Stomach (tissue), 9 donors: Measurements from ENCODE around the gene FCAMR. TPM values are rescaled to one million over a fixed set of nuclear protein-coding genes. Genes with fewer than 3 reads are reported as not detected.

Experiments
- DNase-seq, 2 donors: peaks; one replicate each; pipeline versions ENCODE4 v3.0.0 to v3.0.0-alpha.2; 2013 to 2019
- H3K27ac ChIP-seq, 5 donors: fragments of 200-600 bp in 4 of 5; sonication (generic) in 4 of 5; one replicate each; pipeline ENCODE4 v1.5.1; 2013 to 2019; ENCODE audit warnings: mild to moderate bottlenecking in 1 of 5, moderate library complexity in 1 of 5
- H3K27me3 ChIP-seq, 3 donors: fragments of 200-600 bp; sonication (generic); one replicate each; pipeline ENCODE4 v1.5.1; 2017 to 2019; ENCODE audit warnings: mixed run types in 1 of 3
- H3K36me3 ChIP-seq, 4 donors: fragments of 200-600 bp; sonication (generic); 1 replicate in 3 of 4; 2 replicates in 1 of 4; pipeline ENCODE4 v1.5.1; 2016 to 2019
- H3K4me1 ChIP-seq, 4 donors: fragments of 200-600 bp; sonication (generic); one replicate each; pipeline ENCODE4 v1.5.1; 2016 to 2019
- H3K4me3 ChIP-seq, 4 donors: fragments of 200-600 bp; sonication (generic) in 3 of 4; one replicate each; pipeline ENCODE4 v1.5.1; 2016 to 2019; ENCODE audit warnings: mild to moderate bottlenecking in 1 of 4
- H3K9me3 ChIP-seq, 4 donors: fragments of 200-600 bp; sonication (generic); one replicate each; pipeline ENCODE4 v1.5.1; 2016 to 2019
- CTCF ChIP-seq, 7 experiments: fragments of 450-650 bp in 4 of 7; fragments of 200-600 bp in 3 of 7; sonication (generic) in 3 of 7; IDR thresholded peaks; one replicate each; pipeline ENCODE4 v1.5.1; 2016 to 2019; ENCODE audit warnings: antibody characterized with exemption in 7 of 7, control low read depth in 2 of 7, mild to moderate bottlenecking in 1 of 7
- EP300 ChIP-seq: sonication (generic); formaldehyde crosslinking; IDR thresholded peaks from one replicate; pipeline ENCODE4 v1.6.1; 2017; ENCODE audit warnings: antibody characterized with exemption
- POLR2A ChIP-seq, 4 donors: fragments of 450-650 bp; IDR thresholded peaks; one replicate each; pipeline ENCODE4 v1.6.1; 2016; ENCODE audit warnings: antibody characterized with exemption in 4 of 4, control low read depth in 2 of 4, mild to moderate bottlenecking in 1 of 4, moderate library complexity in 1 of 4
- POLR2AphosphoS5 ChIP-seq, 3 donors: sonication (generic); formaldehyde crosslinking; IDR thresholded peaks; one replicate each; pipeline ENCODE4 v1.6.1; 2016; ENCODE audit warnings: antibody characterized with exemption in 3 of 3
- WGBS, 5 donors: extraction: QIAGEN DNeasy Blood & Tissue Kit in 3 of 5; methylation state at CpG; one replicate each; pipeline versions ENCODE4 v1.1.5 to v1.1.7; 2013 to 2018; 5-methylcytosine and 5-hydroxymethylcytosine counted together
- intact Hi-C: fragments of 100-400 bp; cut with DNase I; formaldehyde crosslinking; loops from one replicate; pipeline ENCODE4 v1.15.1; 2023; ENCODE audit warnings: low total_unique reads
- polyA plus RNA-seq, 3 donors: library from polyadenylated mRNA; stranded (reverse); fragments of 200-250 nt; gene quantifications; one replicate each; pipeline ENCODE4 v1.2.3, GENCODE V29; 2013
- total RNA-seq, 5 donors: library from RNA; depleted of rRNA; stranded (reverse); fragments of >200 nt; gene quantifications; one replicate each; pipeline versions ENCODE4 v1.1.0 to v1.2.3, GENCODE V29; 2014 to 2016
- donor health status: healthy with polysubstance abuse.
- donor health status: Bipolar disorder and iron deficiency.
- donor health status: healthy.

FCAMR gene
- total and polyA plus RNA-seq, 8 donors = 0.30 to 0.58 (median 0.37) TPM; not detected in 5

DNA sequence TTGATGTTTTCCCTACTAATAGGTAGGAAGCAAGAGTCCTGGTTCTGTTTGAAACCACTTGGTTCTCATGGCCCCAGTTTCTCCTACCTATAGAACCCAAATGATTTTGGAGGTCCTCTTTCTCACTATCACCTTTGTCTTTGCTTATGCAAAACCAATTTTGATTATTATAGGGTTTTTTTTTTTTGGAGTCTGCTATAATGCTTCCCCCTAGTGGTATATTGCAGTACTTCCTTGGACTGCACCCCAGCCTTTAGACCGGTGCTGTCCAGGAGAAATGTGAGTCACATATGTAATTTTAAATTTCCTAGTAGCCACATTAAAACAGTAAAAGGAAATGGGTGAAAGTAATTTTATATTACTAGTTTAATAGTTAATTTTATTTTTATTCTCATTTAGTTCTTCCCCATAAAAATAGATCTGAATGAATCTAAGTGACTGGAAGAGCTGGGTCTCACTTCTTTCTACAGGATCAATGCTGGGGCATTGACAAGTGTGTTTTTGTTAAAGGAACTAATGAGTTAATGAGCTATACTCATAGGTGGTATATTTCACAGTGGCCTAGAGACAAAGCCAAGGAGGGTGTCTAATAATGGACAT, 59.1 kb downstream of the FCAMR start:
- no peaks in the 10 kb centered on the region for H3K36me3 ChIP-seq
- WGBS, 5 donors = 0 to 3% (median 0%) methylated on average over 1 of the region's 1 CpG
- no peak for TF ChIP-seq EP300
- TF ChIP-seq POLR2AphosphoS5 (IDR thresholded peaks at IDR 0.05) = peak in 1 of 3 donors; percentile 28
- peak in 5 of 7 experiments; percentile 82 to 93 (median 91) for TF ChIP-seq CTCF (IDR thresholded peaks at IDR 0.05)
- H3K4me3 ChIP-seq = no peak overlapping the region
- intact Hi-C loops = loop anchor here (10.0 kb wide), 1 partner anchor 276 kb away; the partner anchor contains the start of gene DYRK3
- peaks cover 14 to 37% (median 22%) of the 10 kb centered on the region in 4 donors for H3K4me1 ChIP-seq
- no peak overlapping the region for H3K27ac ChIP-seq
- peaks cover 0 to 39% (median 10%) of the 10 kb centered on the region in 3 donors for H3K27me3 ChIP-seq
- DNase-seq = peak in 1 of 2 donors; percentile 82
- H3K9me3 ChIP-seq = no peaks in the 10 kb centered on the region

- H3K36me3 ChIP-seq = no peaks in the 10 kb centered on the region
- 23 to 48% (median 25%) methylated on average over 9 to 14 of the region's 14 CpGs for WGBS, 5 donors
- no peak for TF ChIP-seq CTCF (IDR thresholded peaks at IDR 0.05)
- no peak for TF ChIP-seq POLR2A (IDR thresholded peaks at IDR 0.05)
- TF ChIP-seq EP300 = no peak
- no peak for TF ChIP-seq POLR2AphosphoS5 (IDR thresholded peaks at IDR 0.05)
- no peaks in the 10 kb centered on the region for H3K9me3 ChIP-seq
- peak overlapping the region; percentile 46 to 63 (median 52) for H3K4me3 ChIP-seq
- no peak for DNase-seq
- peaks cover 0 to 39% (median 10%) of the 10 kb centered on the region in 3 donors for H3K27me3 ChIP-seq
- H3K4me1 ChIP-seq = peaks cover 14 to 37% (median 22%) of the 10 kb centered on the region in 4 donors
- intact Hi-C loops = loop anchor here (10.0 kb wide), 2 partner anchors 175 to 275 kb away; partner anchors contain the start of gene DYRK3
- peak overlapping the region; percentile 69 to 86 (median 72) for H3K27ac ChIP-seq
These were observed 60.4 kb downstream of the FCAMR start for GRCh38 chr1:206909883-206910318.

DNA sequence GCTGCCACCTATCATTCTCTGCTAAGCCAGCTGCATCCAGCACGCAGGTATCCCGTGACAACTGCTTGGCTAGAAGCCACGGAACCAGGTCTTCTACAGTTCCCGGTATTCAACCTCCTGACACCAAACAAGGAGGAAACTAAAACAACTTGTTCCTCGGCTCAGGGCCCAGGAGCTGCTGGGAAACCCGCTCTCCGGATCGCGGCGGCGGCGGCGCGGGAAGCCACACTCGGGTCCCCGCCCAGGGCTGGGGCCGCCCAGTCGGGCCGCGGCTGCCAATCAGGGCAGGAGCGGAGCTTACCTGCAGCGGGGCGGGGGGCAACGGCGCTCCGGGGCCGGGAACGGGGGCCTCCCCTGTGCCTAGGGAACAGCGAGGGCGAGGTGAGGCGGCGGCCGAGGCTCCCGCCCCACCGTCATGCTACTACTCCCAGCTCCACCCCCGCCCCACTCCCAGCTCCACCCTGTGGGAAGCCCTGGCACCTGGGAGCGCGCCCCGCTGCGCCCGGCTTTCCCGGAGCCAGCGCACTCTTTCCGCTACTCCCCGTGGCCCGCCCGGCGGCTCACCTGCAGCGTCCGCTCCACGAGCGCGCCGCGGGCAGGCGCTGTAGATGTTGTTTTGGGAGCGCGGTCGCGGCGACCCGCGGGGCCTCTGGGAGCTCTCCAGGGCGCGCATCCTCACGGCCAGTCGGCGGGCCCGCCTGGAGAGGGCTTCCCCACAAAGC, 60.9 kb downstream of the FCAMR start:
- WGBS, 5 donors = 0 to 3% (median 2%) methylated on average over 23 to 69 of the region's 69 CpGs
- peak overlapping the region; percentile 69 to 86 (median 72) for H3K27ac ChIP-seq
- H3K4me3 ChIP-seq = peak overlapping the region; percentile 46 to 63 (median 52)
- peaks cover 0 to 39% (median 10%) of the 10 kb centered on the region in 3 donors for H3K27me3 ChIP-seq
- peaks cover 14 to 37% (median 22%) of the 10 kb centered on the region in 4 donors for H3K4me1 ChIP-seq
- no peaks in the 10 kb centered on the region for H3K36me3 ChIP-seq
- no peak for TF ChIP-seq POLR2A (IDR thresholded peaks at IDR 0.05)
- peak in 1 of 7 experiments; percentile 8 for TF ChIP-seq CTCF (IDR thresholded peaks at IDR 0.05)
- peak; percentile 6 to 70 (median 33) for TF ChIP-seq POLR2AphosphoS5 (IDR thresholded peaks at IDR 0.05)
- no peak for TF ChIP-seq EP300
- peak; percentile 94 to 96 for DNase-seq
- intact Hi-C loops = loop anchor here (10.0 kb wide), 1 partner anchor 175 kb away; no protein-coding TSS in a partner anchor
- no peaks in the 10 kb centered on the region for H3K9me3 ChIP-seq

DNA sequence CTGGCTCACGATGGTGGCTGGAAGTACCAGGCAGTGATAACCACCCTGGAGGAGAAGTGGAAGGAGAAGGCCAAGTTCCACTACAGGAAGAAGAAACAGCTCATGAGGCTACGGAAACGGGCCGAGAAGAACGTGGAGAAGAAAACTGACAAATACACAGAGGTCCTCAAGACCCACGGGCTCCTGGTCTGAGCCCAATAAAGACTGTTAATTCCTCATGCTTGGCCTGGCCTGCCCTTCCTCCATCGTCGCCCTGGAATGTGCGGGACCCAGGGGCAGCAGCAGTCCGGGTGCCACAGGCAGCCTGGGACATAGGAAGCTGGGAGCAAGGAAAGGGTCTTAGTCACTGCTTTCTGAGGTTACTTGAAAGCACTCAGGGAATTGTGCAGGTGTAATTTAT, 62.2 kb downstream of the FCAMR start:
- Histone ChIP-seq H3K4me1 (peaks cover 14 to 37% (median 22%) of the 10 kb centered on the region in 4 donors), H3K27ac (no peak overlapping the region), H3K27me3 (peaks cover 0 to 32% (median 10%) of the 10 kb centered on the region in 3 donors), H3K4me3 (no peak overlapping the region), H3K9me3 (no peaks in the 10 kb centered on the region), H3K36me3 (no peaks in the 10 kb centered on the region)
- 84 to 92% (median 88%) methylated on average over 10 of the region's 10 CpGs for WGBS, 5 donors
- no peak for TF ChIP-seq POLR2AphosphoS5 (IDR thresholded peaks at IDR 0.05)
- no peak for TF ChIP-seq CTCF (IDR thresholded peaks at IDR 0.05)
- TF ChIP-seq EP300 = no peak
- TF ChIP-seq POLR2A (IDR thresholded peaks at IDR 0.05) = no peak
- no peak for DNase-seq
- intact Hi-C loops = loop anchor here (10.0 kb wide), 1 partner anchor 173 kb away; no protein-coding TSS in a partner anchor
